Chondrocyte (in vitro differentiated cells): Measurements from ENCODE around the gene EPB41. TPM values are rescaled to one million over a fixed set of nuclear protein-coding genes. Genes with fewer than 3 reads are reported as not detected.
A peak's percentile ranks its signal among the peaks of the same experiment; 100 is the strongest.

ENCODE experiments used
- DNase-seq: peaks from one replicate; pipeline ENCODE4 v3.0.0; 2021; ENCODE audit warnings: mixed read lengths, low spot score
- H3K27ac Mint-ChIP-seq: one replicate; pipeline ENCODE4 v1.8.0; 2021; ENCODE audit warnings: mild to moderate bottlenecking, moderate library complexity, mixed read lengths; ENCODE audit not compliant: unreplicated experiment
- H3K27me3 Mint-ChIP-seq: 2 replicates; pipeline ENCODE4 v1.8.0; 2021; ENCODE audit warnings: low read depth, mixed read lengths
- H3K36me3 Mint-ChIP-seq: 2 replicates; pipeline ENCODE4 v1.8.0; 2021; ENCODE audit warnings: low read depth, mixed read lengths
- H3K4me1 Mint-ChIP-seq: 2 replicates; pipeline ENCODE4 v1.8.0; 2021; ENCODE audit warnings: low read depth, mild to moderate bottlenecking, mixed read lengths
- H3K4me3 Mint-ChIP-seq: one replicate; pipeline ENCODE4 v1.8.0; 2021; ENCODE audit warnings: mild to moderate bottlenecking, moderate library complexity, mixed read lengths; ENCODE audit not compliant: unreplicated experiment
- H3K9me3 Mint-ChIP-seq: 2 replicates; pipeline ENCODE4 v1.8.0; 2021; ENCODE audit warnings: low read depth, mixed read lengths
- total RNA-seq: library from RNA; stranded (reverse); gene quantifications from 3 replicates; pipeline ENCODE4 v1.2.1, GENCODE V29; 2021
- TF ChIP-seq, protein P1 (sequence below): fragments of 200-600 bp; sonication (generic); IDR thresholded peaks from 2 replicates; pipeline ENCODE4 v1.5.0; 2021; ENCODE audit warnings: antibody characterized with exemption, mild to moderate bottlenecking, moderate library complexity

The EPB41 gene
- total RNA-seq, 1 donor from 2014 or later: 17.7 TPM

- TF ChIP-seq, protein P1, sequence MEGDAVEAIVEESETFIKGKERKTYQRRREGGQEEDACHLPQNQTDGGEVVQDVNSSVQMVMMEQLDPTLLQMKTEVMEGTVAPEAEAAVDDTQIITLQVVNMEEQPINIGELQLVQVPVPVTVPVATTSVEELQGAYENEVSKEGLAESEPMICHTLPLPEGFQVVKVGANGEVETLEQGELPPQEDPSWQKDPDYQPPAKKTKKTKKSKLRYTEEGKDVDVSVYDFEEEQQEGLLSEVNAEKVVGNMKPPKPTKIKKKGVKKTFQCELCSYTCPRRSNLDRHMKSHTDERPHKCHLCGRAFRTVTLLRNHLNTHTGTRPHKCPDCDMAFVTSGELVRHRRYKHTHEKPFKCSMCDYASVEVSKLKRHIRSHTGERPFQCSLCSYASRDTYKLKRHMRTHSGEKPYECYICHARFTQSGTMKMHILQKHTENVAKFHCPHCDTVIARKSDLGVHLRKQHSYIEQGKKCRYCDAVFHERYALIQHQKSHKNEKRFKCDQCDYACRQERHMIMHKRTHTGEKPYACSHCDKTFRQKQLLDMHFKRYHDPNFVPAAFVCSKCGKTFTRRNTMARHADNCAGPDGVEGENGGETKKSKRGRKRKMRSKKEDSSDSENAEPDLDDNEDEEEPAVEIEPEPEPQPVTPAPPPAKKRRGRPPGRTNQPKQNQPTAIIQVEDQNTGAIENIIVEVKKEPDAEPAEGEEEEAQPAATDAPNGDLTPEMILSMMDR: no peak
- Mint-ChIP-seq H3K27me3 (no peaks in the 10 kb centered on the region), H3K4me1 (peaks cover 32% of the 10 kb centered on the region), H3K36me3 (no peaks in the 10 kb centered on the region), H3K9me3 (no peaks in the 10 kb centered on the region), H3K4me3 (peak overlapping the region; percentile 41), H3K27ac (peak overlapping the region; percentile 98)
- DNase-seq: no peak
Measured at GRCh38 chr1:28971980-28972771, 57.8 kb downstream of the EPB41 start.

- Mint-ChIP-seq H3K4me1 (peaks cover 32% of the 10 kb centered on the region), H3K27ac (peak overlapping the region; percentile 77), H3K4me3 (no peak overlapping the region), H3K27me3 (no peaks in the 10 kb centered on the region), H3K36me3 (no peaks in the 10 kb centered on the region), H3K9me3 (no peaks in the 10 kb centered on the region)
- DNase-seq: no peak
- TF ChIP-seq, protein P1: no peak
Measured at GRCh38 chr1:28973596-28974421, 59.4 kb downstream of the EPB41 start.

DNA sequence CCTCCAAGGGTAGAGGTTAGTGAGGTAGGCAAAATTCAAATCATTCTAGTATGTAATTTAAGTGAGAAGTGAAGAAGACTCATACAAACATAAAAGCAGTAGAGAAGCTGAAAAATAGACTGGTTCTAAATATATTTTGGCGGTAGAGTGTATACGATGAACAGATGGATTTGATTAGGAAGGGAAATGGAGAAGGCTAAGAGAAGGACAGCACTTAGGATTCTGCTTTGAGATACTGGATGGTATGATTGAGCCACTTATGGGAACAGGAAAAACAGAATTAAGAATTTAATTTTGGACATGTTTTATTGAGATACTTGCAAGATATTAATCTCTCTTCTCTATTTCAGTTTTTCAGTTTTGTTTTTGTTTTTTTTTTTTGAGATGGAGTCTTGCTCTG lies 60.1 kb downstream of the EPB41 start:
- DNase-seq: no peak
- Mint-ChIP-seq H3K9me3 (no peaks in the 10 kb centered on the region), H3K4me3 (no peak overlapping the region), H3K27me3 (no peaks in the 10 kb centered on the region), H3K36me3 (no peaks in the 10 kb centered on the region), H3K27ac (peak overlapping the region; percentile 77), H3K4me1 (peaks cover 32% of the 10 kb centered on the region)
- TF ChIP-seq, protein P1: no peak

DNA sequence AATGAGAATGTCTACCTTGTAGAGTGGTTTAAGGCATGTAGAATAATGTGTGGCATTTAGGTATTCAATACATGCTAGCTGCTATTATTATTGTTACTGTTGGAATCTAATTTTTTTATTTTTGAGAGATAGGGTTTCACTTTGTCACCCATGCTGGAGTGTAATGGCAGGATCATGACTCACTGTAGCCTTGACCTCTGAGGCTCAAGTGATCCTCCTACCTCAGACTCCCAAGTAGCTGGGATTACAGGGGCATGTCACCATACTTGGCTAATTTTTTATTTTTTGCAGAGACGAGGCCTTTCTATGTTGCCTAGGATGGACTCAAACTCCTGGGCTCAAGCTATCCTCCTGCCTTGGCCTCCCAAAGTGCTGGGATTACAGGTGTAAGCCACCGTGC lies 61.9 kb downstream of the EPB41 start:
- H3K36me3 Mint-ChIP-seq: no peaks in the 10 kb centered on the region
- H3K9me3 Mint-ChIP-seq: no peaks in the 10 kb centered on the region
- H3K27me3 Mint-ChIP-seq: no peaks in the 10 kb centered on the region
- no peak overlapping the region for H3K27ac Mint-ChIP-seq
- DNase-seq: no peak
- H3K4me1 Mint-ChIP-seq: peaks cover 29% of the 10 kb centered on the region
- TF ChIP-seq, protein P1: no peak
- no peak overlapping the region for H3K4me3 Mint-ChIP-seq

GRCh38 chr1:28981210-28981609 lies 66.8 kb downstream of the EPB41 start:
- Mint-ChIP-seq H3K27ac (no peak overlapping the region), H3K27me3 (no peaks in the 10 kb centered on the region), H3K36me3 (no peaks in the 10 kb centered on the region), H3K9me3 (peaks cover 2% of the 10 kb centered on the region), H3K4me1 (peaks cover 12% of the 10 kb centered on the region), H3K4me3 (no peak overlapping the region)
- TF ChIP-seq, protein P1: no peak
- no peak for DNase-seq
